NCI-H2171 treated with DMSO at 0.1 percent for 48 hours (cell line): ENCODE data around the gene APOBR.
"Not testable (repeated sequence)": the region's sequence is repeated elsewhere in the genome, so short reads cannot be mapped to it uniquely, and the experiment has no call there.

Experiments
- DNase-seq: peaks from one replicate; lab custom pipeline; 2025; lab: John Stamatoyannopoulos, UW

Gene APOBR

GRCh38 chr16:28528463-28528867 lies 34.0 kb downstream of the APOBR start:
- no peak for DNase-seq

GRCh38 chr16:28529124-28529523 lies 34.7 kb downstream of the APOBR start:
- no peak for DNase-seq

DNA sequence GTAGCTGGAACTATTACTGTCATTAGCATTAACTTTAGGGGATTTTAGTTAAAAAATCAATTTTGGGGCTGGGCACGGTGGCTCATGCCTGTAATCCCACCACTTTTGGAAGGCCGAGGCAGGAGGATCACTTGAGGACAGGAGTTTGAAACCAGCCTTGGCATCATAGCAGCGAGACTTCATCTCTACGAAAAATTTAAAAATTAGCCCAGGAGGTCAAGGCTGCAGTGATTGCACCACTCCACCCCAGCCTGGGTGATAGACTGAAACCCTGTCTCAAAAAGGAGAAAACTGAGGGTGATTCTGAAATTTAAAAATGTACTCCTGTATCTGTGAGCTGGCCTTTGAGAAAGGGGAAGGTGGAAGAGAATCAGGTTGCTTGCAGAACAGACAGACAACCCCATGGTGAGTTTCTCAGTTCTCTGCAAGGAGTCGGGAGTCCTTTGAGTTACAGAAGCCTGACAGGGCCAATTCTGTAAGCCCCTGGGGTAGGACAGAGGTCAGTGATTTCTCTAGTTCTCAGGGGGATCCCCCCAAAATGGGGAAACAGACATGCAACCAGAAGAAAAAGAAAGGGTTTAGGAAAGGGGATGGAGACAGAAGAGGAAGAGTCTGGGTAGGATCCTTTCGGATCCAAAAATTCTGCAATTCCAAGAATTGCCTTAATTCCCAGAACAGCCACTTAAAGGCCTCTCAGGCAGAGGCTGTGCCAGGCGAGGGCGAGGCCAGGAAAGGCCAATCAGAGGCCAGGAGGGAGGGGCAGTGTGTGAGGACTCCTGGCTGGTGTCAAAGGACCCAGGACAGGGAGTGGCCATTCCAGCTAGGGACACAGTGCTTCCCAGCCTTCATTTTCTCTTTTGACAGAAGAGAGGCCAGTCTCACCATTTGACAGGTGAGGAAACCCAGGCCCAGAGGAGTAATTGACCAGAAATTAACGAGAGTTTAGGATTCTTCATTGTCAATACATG lies 37.6 kb downstream of the APOBR start:
- DNase-seq: no peak

- DNase-seq: no peak
Observed at GRCh38 chr16:28532940-28533647, 38.7 kb downstream of the APOBR start.

DNA sequence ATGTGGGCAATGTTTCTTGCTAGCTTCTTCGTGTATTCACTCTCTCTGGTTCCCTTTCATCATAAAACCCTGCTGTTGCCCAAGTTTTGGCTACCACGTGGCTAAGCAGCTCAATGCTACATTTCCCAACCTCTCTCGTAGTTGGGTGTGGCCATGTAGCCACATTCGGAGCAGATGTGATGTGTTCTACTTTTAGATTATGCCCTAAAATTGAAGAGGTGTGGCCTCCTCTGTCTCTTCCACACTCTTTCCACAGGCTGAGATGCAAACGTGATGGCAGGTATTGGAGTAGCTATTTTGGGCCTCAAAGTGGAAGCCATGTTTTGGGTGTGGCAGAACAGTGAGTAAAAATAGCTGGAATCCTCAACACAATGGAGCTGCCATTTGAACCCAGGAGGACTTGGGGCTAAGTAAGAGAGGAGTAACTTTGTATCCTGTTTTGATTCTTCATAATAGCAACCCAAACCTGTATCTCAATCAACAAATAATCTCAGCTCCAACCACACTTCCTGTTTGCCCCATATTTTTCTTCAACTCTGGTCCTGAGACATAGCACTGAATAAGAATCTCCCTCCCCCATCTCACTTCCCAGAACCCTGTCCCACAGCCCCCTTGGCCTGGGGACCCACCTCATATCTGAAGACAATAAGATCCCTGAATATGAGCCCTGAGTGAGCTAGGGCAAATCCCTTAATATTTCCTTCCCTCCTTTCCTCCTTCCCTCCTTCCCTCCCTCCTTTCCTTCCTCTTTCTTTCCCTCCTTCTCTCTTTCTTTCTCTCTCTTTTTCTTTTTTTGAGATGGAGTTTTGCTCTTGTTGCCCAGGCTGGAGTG lies 40.3 kb downstream of the APOBR start:
- no peak for DNase-seq

GRCh38 chr16:28537076-28537475 lies 42.6 kb downstream of the APOBR start:
- peak; percentile 32 for DNase-seq

DNA sequence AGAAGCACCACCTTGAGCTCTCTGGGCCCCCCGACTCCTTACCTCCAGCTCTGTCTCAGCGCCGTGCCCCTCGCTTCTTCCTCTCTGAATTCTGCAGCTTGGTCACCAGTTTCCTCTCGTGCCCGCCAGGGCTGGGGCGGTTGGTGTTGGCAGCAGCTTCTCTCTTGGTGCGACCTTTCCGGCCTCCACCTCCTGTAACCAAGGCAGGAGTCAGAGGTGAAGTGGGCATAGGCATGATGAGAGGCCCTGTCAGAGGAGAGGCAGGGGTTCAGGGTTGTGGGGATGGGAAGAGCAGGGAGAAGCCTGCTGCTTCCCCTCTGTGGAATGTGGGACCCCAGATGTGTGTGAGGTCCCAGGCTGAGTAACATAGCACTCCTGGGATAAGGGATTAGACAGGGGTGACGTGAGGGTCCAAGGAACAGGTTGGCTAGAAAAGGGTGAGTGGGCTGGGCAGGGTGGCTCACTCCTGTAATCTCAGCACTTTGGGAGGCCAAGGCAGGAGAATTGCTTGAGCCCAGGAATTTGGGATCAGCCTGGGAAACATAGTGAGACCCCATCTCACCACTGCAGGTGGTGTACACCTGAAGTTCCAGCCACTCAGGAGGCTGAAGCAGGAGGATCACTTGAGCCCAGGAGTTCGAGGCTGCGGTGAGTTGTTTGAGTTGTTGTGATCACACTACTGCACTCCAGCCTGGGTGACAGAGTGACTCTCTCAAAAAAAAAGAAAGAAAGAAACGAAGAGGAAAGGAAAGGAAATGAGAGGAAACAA lies 43.7 kb downstream of the APOBR start:
- DNase-seq: no peak

DNA sequence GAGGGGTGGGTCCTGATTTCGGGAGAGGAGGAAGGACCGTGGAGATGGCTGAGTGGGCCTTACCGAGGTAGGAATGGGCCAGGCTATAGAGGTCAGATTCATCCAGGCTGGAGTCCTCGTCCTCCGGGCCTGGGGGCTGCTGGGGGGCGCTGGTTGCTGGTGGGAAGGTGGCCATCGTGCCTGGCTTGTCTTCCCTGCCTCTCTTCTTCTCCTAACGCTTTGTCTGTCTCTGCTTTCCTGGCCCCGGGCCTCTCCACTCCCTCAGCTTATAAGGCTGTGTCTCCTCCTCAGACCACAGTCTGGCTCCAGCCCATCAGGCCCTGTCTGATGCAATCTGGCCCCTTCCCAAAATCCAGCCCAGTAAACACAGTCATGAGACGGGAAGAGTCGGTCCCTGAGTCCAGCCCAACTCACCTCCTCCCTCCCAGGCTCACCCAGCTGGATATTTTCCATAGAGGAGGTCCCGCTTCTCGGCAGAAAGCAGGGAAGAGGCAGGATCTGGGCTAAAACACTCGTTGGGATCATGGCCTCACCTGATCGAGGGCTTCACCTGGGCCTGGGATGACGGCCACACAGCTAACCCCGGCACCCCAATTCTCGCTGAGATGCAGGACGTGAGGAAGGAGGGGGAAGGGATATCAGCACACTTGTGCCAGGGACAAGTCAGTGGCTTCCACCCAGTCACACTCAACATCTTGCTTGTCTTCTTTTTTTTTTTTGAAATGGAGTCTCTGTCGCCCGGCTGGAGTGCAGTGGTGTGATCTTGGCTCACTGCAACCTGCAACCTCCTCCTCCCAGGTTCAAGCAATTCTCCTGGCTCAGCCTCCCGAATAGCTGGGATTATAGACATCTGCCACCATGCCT lies 44.5 kb downstream of the APOBR start, which contains the start of gene NUPR1:
Gene NUPR1 (minus strand): TSS at position 242 of the 864 bp plus-strand sequence. CDS start 67 bp downstream, at position 175.
- DNase-seq: no peak

DNA sequence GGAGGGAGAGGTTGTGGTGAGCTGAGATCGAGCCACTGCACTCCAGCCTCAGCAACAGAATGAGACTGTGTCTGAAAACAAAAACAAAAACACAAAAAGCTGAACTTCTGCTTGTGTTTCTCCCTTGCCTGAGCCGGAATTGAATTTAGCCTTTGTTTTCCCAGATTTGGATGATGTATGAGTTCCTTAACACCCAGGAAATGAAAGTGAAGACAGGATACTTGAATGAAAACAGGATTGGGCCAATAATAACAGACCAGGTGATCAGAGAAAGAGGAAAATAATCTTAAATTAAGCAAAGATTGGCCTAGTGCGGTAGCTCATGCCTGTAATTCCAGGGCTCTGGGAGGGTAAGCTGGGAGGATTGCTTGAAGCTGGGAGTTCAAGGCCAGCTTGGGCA lies 45.9 kb downstream of the APOBR start:
- DNase-seq: no peak

- no peak for DNase-seq
Observed at GRCh38 chr16:28542646-28543045, 48.2 kb downstream of the APOBR start.

DNA sequence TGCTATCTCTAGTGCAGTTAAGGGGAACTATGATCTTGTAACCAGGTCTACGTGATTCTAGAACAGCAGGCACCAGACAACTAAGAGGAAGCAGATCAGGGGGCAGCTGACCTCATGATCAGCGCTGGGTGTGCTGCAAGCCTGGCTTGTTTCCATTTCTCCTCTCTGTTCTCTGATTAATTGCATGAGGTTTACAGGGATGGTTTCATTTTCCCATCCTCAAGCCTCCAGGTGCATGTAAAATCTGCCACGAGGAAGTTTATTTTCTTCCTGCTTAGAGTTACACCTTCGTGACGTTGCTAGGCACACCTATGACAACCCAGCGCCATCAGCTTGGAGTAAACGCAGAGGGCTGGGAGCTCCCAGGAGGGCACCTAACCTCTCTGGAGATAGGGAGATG lies 48.6 kb downstream of the APOBR start:
- DNase-seq: no peak

- no peak for DNase-seq
Observed at GRCh38 chr16:28544998-28545397, 50.6 kb downstream of the APOBR start.

DNA sequence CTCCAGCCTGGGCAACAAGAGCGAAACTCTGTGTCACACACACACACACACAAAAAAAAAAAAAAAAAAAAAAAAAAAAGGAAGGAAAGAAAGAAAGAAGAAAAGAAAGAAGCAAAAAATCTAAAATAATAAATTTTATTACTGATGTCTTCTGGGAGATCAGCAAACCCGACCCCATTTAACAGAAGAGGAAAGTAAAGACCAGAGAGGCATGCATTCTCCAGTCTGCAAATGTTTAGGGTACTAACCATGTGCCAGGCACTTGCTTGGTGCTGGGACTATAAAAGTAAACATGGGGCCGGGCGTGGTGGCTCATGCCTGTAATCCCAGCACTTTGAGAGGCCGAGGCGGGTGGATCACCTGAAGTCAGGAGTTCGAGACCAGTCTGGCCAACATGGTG lies 51.5 kb downstream of the APOBR start:
- not testable (repeated sequence) for DNase-seq

DNA sequence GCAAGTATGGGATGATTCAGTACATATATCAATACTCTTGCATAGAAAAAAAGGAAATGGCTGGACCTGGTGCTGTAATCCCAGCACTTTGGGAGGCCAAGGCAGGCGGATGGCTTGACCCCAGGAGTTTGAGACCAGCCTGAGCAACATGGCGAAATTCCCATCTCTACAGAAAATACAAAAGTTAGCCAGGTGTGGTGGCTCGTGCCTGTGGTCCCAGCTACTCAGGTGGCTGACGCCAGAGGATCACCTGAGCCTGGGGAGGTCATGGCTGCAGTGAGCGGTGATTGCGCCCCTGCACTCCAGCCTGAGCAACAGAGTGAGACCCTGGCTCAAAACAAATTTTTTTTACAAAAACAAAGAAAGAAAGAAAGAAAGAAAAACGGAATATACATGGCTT lies 52.2 kb downstream of the APOBR start:
- DNase-seq: no peak

DNA sequence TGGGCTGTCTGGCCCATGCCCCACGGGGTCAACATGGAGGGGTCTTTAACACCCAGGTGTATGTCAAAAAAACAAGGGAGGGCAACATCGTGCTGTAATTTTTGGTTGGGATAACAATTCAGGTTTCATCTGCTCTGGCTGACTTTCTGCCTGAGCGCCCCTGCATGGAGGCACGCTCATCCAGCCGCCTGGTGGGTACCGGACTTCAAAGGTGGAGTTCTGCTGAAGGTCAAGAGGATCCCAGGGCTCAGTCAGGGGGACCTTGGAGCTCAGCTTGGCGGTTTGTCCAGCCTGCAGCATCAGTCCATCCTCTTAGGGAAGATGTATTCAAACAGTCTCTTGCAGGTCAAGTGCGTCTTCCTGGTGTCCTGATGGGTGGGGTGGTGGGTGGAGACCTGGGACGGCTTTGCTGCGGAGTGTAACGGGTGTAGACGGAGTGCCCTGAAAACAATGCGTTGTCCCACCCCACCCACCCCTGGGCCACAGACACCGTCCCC lies 53.9 kb downstream of the APOBR start:
- DNase-seq: no peak
